ENCODE data around the gene BABAM2. TPM values are rescaled to one million over a fixed set of nuclear protein-coding genes. Genes with fewer than 3 reads are reported as not detected.

The BABAM2 gene
- total and polyA plus RNA-seq, 2 of the 4 experiments (the other 2 are of a cell fraction): 20.9 to 23.1 TPM

DNA sequence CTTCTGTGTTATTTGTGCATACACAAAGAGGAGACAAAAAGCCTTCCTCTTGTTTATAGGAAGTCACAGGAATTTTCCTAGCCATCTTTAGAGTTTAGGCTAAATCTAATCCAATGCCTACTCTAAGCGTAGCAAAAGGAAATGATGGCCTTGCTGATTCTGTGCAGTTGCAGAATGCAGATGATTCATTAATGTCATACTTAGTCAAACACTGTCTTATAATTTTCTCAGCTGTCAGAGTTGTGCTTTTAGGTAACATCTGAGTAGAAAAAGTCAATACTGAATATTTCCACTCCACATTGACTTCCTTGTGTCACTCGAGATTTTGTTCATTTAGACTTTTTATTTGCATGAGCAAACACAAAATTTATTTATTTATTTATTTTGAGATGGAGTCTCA is 344.3 kb downstream of the BABAM2 start:
- Histone ChIP-seq H3K9me3 (ENCODE audit: control insufficient read depth, insufficient read depth, low read length) (no peaks in the 10 kb centered on the region), H4K91ac (ENCODE audit: insufficient read depth, low read depth, low read length) (no peak overlapping the region), H3K14ac (replicated peaks; ENCODE audit: low read depth, low read length) (no peak overlapping the region), H2BK20ac (ENCODE audit: low read depth, low read length) (no peak overlapping the region), H2AK5ac (ENCODE audit: low read depth, low read length) (no peak overlapping the region), H3K36me3 (ENCODE audit: control insufficient read depth, insufficient read depth, low read length) (peaks cover 1% of the 10 kb centered on the region; the same call in 1 of the 2 replicates), H2BK15ac (ENCODE audit: low read depth, low read length) (no peak overlapping the region), H3K4ac (ENCODE audit: low read depth, low read length) (no peak overlapping the region), H3K56ac (ENCODE audit: extremely low read depth, insufficient read depth, low read length) (no peak overlapping the region), H4K20me1 (ENCODE audit: insufficient read depth, low read length) (no peaks in the 10 kb centered on the region), H3K79me1 (ENCODE audit: low read depth in 1 of 2, low read length in 2 of 2) (no peaks in the 10 kb centered on the region; a peak in 1 of 4 replicates), H2AK9ac (replicated peaks; ENCODE audit: low read depth, low read length, poor library complexity) (no peak overlapping the region), H3K18ac (ENCODE audit: low read depth, low read length) (no peak overlapping the region), H3K4me2 (ENCODE audit: low read depth, low read length) (no peak overlapping the region), H3K4me3 (ENCODE audit: insufficient read depth, low read depth, low read length) (no peak overlapping the region), H3K9me1 (ENCODE audit: insufficient read depth, low read length) (peaks cover 6% of the 10 kb centered on the region; the same call in 1 of the 2 replicates), H3K27ac (ENCODE audit: insufficient read depth, low read length) (no peak overlapping the region), H2AFZ (replicated peaks; ENCODE audit: low read length, poor library complexity) (no peak overlapping the region), H3K27me3 (ENCODE audit: control insufficient read depth, insufficient read depth, low read length) (no peaks in the 10 kb centered on the region), H2BK120ac (ENCODE audit: low read depth, low read length) (no peak overlapping the region), H2BK5ac (ENCODE audit: low read depth, low read length, poor library complexity, severe bottlenecking) (no peak overlapping the region), H3K9ac (ENCODE audit: low read depth, low read length) (no peak overlapping the region), H3K4me1 (ENCODE audit: control insufficient read depth, insufficient read depth, low read length) (peaks cover 14% of the 10 kb centered on the region), H4K8ac (ENCODE audit: low read depth in 2 of 2, low read length in 2 of 2) (no peak overlapping the region), H4K5ac (ENCODE audit: low read depth, low read length) (no peak overlapping the region), H3K23ac (ENCODE audit: low read depth, low read length) (no peak overlapping the region)
- CTCF ChIA-PET: interaction anchor here (1.1 kb wide), 1 partner anchor 8 kb away, joined by 4 read pairs; no protein-coding TSS in a partner anchor
- in situ Hi-C loops (cut with MboI; ENCODE audit: low sequenced_read_pairs): no loop called here
- ATAC-seq (ENCODE audit: low read depth) (no peak), DNase-seq (no peak)
- WGBS, 2 experiments (ENCODE audit: extremely low coverage in 2 of 2, insufficient read length in 1 of 2): no CpG with 5 or more reads among the region's 2 CpGs
- dilution Hi-C loops (cut with HindIII; ENCODE audit: low sequenced_read_pairs, unreplicated experiment): no loop called here
- TF ChIP-seq POLR2A (IDR thresholded peaks at IDR 0.05; ENCODE audit: low read depth, low read length) (no peak), CEBPB (IDR thresholded peaks at IDR 0.05; ENCODE audit: low read depth, low read length) (no peak), CTCF (conservative IDR thresholded peaks at IDR 0.05; ENCODE audit: low read depth, low read length) (no peak), MXI1 (IDR thresholded peaks at IDR 0.05; ENCODE audit: borderline replicate concordance, low read depth, low read length) (no peak), RCOR1 (IDR thresholded peaks at IDR 0.05; ENCODE audit: insufficient replicate concordance, low read length) (no peak), RAD21 (IDR thresholded peaks at IDR 0.05; ENCODE audit: low read length) (no peak), MAZ (IDR thresholded peaks at IDR 0.05; ENCODE audit: borderline replicate concordance, low read depth, low read length) (no peak), MAFK (IDR thresholded peaks at IDR 0.05; ENCODE audit: low read depth, low read length) (no peak), RFX5 (IDR thresholded peaks at IDR 0.05; ENCODE audit: low read depth, low read length) (no peak), CHD1 (IDR thresholded peaks at IDR 0.05; ENCODE audit: low read depth, low read length) (no peak), BHLHE40 (IDR thresholded peaks at IDR 0.05; ENCODE audit: low read depth, low read length) (no peak), NFE2L2 (IDR thresholded peaks at IDR 0.05; ENCODE audit: low read depth, low read length) (no peak), ELK1 (IDR thresholded peaks at IDR 0.05; ENCODE audit: borderline replicate concordance, low read depth, low read length) (no peak), FOS (IDR thresholded peaks at IDR 0.05; ENCODE audit: low read depth, low read length) (no peak), SMC3 (IDR thresholded peaks at IDR 0.05; ENCODE audit: low read depth, low read length) (no peak)
- TF ChIP-seq, protein P1, sequence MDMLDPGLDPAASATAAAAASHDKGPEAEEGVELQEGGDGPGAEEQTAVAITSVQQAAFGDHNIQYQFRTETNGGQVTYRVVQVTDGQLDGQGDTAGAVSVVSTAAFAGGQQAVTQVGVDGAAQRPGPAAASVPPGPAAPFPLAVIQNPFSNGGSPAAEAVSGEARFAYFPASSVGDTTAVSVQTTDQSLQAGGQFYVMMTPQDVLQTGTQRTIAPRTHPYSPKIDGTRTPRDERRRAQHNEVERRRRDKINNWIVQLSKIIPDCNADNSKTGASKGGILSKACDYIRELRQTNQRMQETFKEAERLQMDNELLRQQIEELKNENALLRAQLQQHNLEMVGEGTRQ (IDR thresholded peaks at IDR 0.05; ENCODE audit: low read depth, low read length): no peak
- intact Hi-C loops (cut with micrococcal nuclease): loop anchor here (1.0 to 5.0 kb wide), 2 partner anchors 51 to 157 kb away; partner anchors contain the start of gene FOSL2
- POLR2A ChIA-PET (ENCODE audit: unreplicated experiment): no interaction called here
- BruUV-seq (replicated peaks): no TSS peak
